ENCODE data around the gene RRBP1.

The RRBP1 gene

GRCh38 chr20:17611540-17612286, 70.3 kb downstream of the RRBP1 start:
- H3K79me2 ChIP-seq (ENCODE audit: control insufficient read depth, insufficient read depth, low read length): no peaks in the 10 kb centered on the region
- H3K36me3 ChIP-seq (ENCODE audit: control insufficient read depth, insufficient read depth, low read length): peaks cover 12% of the 10 kb centered on the region
- no peak overlapping the region for H3K56ac ChIP-seq (ENCODE audit: low read length)
- H3K27ac ChIP-seq (ENCODE audit: low read depth, low read length): no peak overlapping the region
- H3K79me1 ChIP-seq (ENCODE audit: low read length): no peaks in the 10 kb centered on the region
- no peaks in the 10 kb centered on the region for H3K4me1 ChIP-seq (ENCODE audit: control insufficient read depth, low read depth, low read length)
- no peak overlapping the region for H3K4me2 ChIP-seq (ENCODE audit: low read length)
- H3K4ac ChIP-seq (ENCODE audit: low read depth, low read length): no peak overlapping the region
- no peak for DNase-seq
- H4K8ac ChIP-seq (ENCODE audit: low read depth, low read length): no peak overlapping the region
- H2AK5ac ChIP-seq (ENCODE audit: low read length): no peak overlapping the region
- no peak overlapping the region for H3K23ac ChIP-seq (ENCODE audit: low read length)
- H2BK15ac ChIP-seq (replicated peaks; ENCODE audit: low read depth): no peak overlapping the region
- H2BK5ac ChIP-seq (ENCODE audit: low read length): no peak overlapping the region
- no peak overlapping the region for H2BK120ac ChIP-seq (ENCODE audit: low read depth, low read length)
- no peak overlapping the region for H4K5ac ChIP-seq (ENCODE audit: low read length)
- H3K4me3 ChIP-seq (ENCODE audit: low read length): no peak overlapping the region
- H3K27me3 ChIP-seq (ENCODE audit: insufficient read depth, low read length, poor library complexity): no peaks in the 10 kb centered on the region
- WGBS (ENCODE audit: extremely low coverage, insufficient coverage, low lambda C conversion rate): no CpG with 5 or more reads among the region's 26 CpGs
- no peak overlapping the region for H3K9ac ChIP-seq (ENCODE audit: low read length)
- H3K18ac ChIP-seq (ENCODE audit: low read length): no peak overlapping the region

DNA sequence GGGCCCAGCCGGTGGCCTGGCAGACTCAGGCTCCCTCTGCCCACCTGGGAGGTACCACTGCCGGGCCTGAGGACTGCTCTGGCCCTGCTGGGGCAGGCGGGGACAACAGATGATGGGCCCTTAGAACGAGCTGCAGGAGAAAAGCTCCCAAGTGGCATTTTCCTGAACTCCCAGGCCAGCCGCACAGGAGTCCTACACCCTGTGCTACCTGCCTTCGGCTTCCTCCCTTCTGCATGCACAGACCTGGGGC, 70.8 kb downstream of the RRBP1 start:
- no peak overlapping the region for H3K56ac ChIP-seq (ENCODE audit: low read length)
- no peak overlapping the region for H3K4me3 ChIP-seq (ENCODE audit: low read length)
- H4K5ac ChIP-seq (ENCODE audit: low read length): no peak overlapping the region
- H3K9ac ChIP-seq (ENCODE audit: low read length): no peak overlapping the region
- H4K8ac ChIP-seq (ENCODE audit: low read depth, low read length): no peak overlapping the region
- H3K4me2 ChIP-seq (ENCODE audit: low read length): no peak overlapping the region
- WGBS (ENCODE audit: extremely low coverage, insufficient coverage, low lambda C conversion rate): no CpG with 5 or more reads among the region's 6 CpGs
- no peaks in the 10 kb centered on the region for H3K79me1 ChIP-seq (ENCODE audit: low read length)
- H3K27ac ChIP-seq (ENCODE audit: low read depth, low read length): no peak overlapping the region
- no peak overlapping the region for H3K18ac ChIP-seq (ENCODE audit: low read length)
- DNase-seq: peak; percentile 54
- H3K79me2 ChIP-seq (ENCODE audit: control insufficient read depth, insufficient read depth, low read length): no peaks in the 10 kb centered on the region
- H2BK120ac ChIP-seq (ENCODE audit: low read depth, low read length): no peak overlapping the region
- no peak overlapping the region for H3K4ac ChIP-seq (ENCODE audit: low read depth, low read length)
- no peak overlapping the region for H2BK5ac ChIP-seq (ENCODE audit: low read length)
- no peak overlapping the region for H3K23ac ChIP-seq (ENCODE audit: low read length)
- peaks cover 11% of the 10 kb centered on the region for H3K36me3 ChIP-seq (ENCODE audit: control insufficient read depth, insufficient read depth, low read length)
- H3K27me3 ChIP-seq (ENCODE audit: insufficient read depth, low read length, poor library complexity): no peaks in the 10 kb centered on the region
- H2AK5ac ChIP-seq (ENCODE audit: low read length): no peak overlapping the region
- no peak overlapping the region for H2BK15ac ChIP-seq (replicated peaks; ENCODE audit: low read depth)
- no peaks in the 10 kb centered on the region for H3K4me1 ChIP-seq (ENCODE audit: control insufficient read depth, low read depth, low read length)

DNA sequence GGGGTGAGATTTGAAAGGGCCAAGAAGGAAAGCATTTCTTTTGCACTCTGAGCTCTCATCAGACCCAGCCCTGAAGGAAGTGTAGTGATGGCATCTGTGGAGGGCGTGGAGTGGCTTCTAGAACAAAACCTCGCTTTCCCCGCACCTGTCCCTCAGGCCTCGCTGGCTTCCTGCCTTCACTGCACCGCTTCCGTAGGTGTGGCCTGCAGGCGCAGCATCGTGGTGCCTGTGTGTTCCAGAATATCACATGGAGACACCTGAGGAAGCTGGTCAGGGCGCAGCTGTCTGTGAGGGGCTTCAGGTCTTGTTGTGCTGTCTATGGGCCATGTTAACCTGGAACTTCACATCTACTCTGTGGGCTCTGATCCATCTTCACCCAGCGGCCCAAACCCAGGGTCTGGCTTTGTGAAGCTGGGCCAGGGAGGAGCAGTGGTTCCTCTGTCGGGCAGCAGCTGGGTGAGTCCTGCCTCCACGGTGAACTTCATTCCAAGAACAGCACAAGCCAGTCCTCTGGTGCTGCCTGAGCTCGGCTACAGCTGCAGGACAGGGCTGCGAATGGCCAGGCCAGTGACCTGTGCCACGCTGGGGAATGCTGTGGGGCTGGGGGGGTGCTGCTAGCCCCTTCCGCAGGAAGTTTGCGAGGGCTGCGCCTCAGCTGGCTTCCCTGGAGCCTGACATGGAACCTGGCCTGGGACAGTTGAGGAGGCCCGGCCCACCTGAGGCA, 71.3 kb downstream of the RRBP1 start:
- H3K27me3 ChIP-seq (ENCODE audit: insufficient read depth, low read length, poor library complexity): no peaks in the 10 kb centered on the region
- no peaks in the 10 kb centered on the region for H3K79me2 ChIP-seq (ENCODE audit: control insufficient read depth, insufficient read depth, low read length)
- no peaks in the 10 kb centered on the region for H3K4me1 ChIP-seq (ENCODE audit: control insufficient read depth, low read depth, low read length)
- H4K5ac ChIP-seq (ENCODE audit: low read length): no peak overlapping the region
- no peak overlapping the region for H3K9ac ChIP-seq (ENCODE audit: low read length)
- no peak overlapping the region for H3K23ac ChIP-seq (ENCODE audit: low read length)
- peaks cover 8% of the 10 kb centered on the region for H3K36me3 ChIP-seq (ENCODE audit: control insufficient read depth, insufficient read depth, low read length)
- WGBS (ENCODE audit: extremely low coverage, insufficient coverage, low lambda C conversion rate): no CpG with 5 or more reads among the region's 19 CpGs
- H2BK120ac ChIP-seq (ENCODE audit: low read depth, low read length): no peak overlapping the region
- no peak for DNase-seq
- H3K27ac ChIP-seq (ENCODE audit: low read depth, low read length): no peak overlapping the region
- no peak overlapping the region for H2AK5ac ChIP-seq (ENCODE audit: low read length)
- no peak overlapping the region for H3K18ac ChIP-seq (ENCODE audit: low read length)
- no peak overlapping the region for H3K4me2 ChIP-seq (ENCODE audit: low read length)
- no peak overlapping the region for H2BK15ac ChIP-seq (replicated peaks; ENCODE audit: low read depth)
- no peak overlapping the region for H2BK5ac ChIP-seq (ENCODE audit: low read length)
- H3K79me1 ChIP-seq (ENCODE audit: low read length): no peaks in the 10 kb centered on the region
- no peak overlapping the region for H4K8ac ChIP-seq (ENCODE audit: low read depth, low read length)
- H3K56ac ChIP-seq (ENCODE audit: low read length): no peak overlapping the region
- H3K4ac ChIP-seq (ENCODE audit: low read depth, low read length): no peak overlapping the region
- no peak overlapping the region for H3K4me3 ChIP-seq (ENCODE audit: low read length)

- no peak overlapping the region for H3K23ac ChIP-seq (ENCODE audit: low read length)
- H3K18ac ChIP-seq (ENCODE audit: low read length): no peak overlapping the region
- no peaks in the 10 kb centered on the region for H3K4me1 ChIP-seq (ENCODE audit: control insufficient read depth, low read depth, low read length)
- WGBS (ENCODE audit: extremely low coverage, insufficient coverage, low lambda C conversion rate): no CpG with 5 or more reads among the region's 8 CpGs
- H2BK120ac ChIP-seq (ENCODE audit: low read depth, low read length): no peak overlapping the region
- no peaks in the 10 kb centered on the region for H3K79me1 ChIP-seq (ENCODE audit: low read length)
- H3K56ac ChIP-seq (ENCODE audit: low read length): no peak overlapping the region
- no peaks in the 10 kb centered on the region for H3K27me3 ChIP-seq (ENCODE audit: insufficient read depth, low read length, poor library complexity)
- peaks cover 4% of the 10 kb centered on the region for H3K36me3 ChIP-seq (ENCODE audit: control insufficient read depth, insufficient read depth, low read length)
- no peak for DNase-seq
- no peak overlapping the region for H4K8ac ChIP-seq (ENCODE audit: low read depth, low read length)
- H3K9ac ChIP-seq (ENCODE audit: low read length): no peak overlapping the region
- no peak overlapping the region for H4K5ac ChIP-seq (ENCODE audit: low read length)
- H3K27ac ChIP-seq (ENCODE audit: low read depth, low read length): no peak overlapping the region
- H2BK5ac ChIP-seq (ENCODE audit: low read length): no peak overlapping the region
- H3K4ac ChIP-seq (ENCODE audit: low read depth, low read length): no peak overlapping the region
- no peak overlapping the region for H3K4me3 ChIP-seq (ENCODE audit: low read length)
- H2AK5ac ChIP-seq (ENCODE audit: low read length): no peak overlapping the region
- no peak overlapping the region for H3K4me2 ChIP-seq (ENCODE audit: low read length)
- no peak overlapping the region for H2BK15ac ChIP-seq (replicated peaks; ENCODE audit: low read depth)
- no peaks in the 10 kb centered on the region for H3K79me2 ChIP-seq (ENCODE audit: control insufficient read depth, insufficient read depth, low read length)
Measured at GRCh38 chr20:17609811-17610377, 72.1 kb downstream of the RRBP1 start.

- Histone ChIP-seq H3K4ac (ENCODE audit: low read depth, low read length) (no peak overlapping the region), H3K79me1 (ENCODE audit: low read length) (no peaks in the 10 kb centered on the region), H3K79me2 (ENCODE audit: control insufficient read depth, insufficient read depth, low read length) (no peaks in the 10 kb centered on the region), H3K4me1 (ENCODE audit: control insufficient read depth, low read depth, low read length) (no peaks in the 10 kb centered on the region), H4K8ac (ENCODE audit: low read depth, low read length) (no peak overlapping the region), H4K5ac (ENCODE audit: low read length) (no peak overlapping the region), H3K36me3 (ENCODE audit: control insufficient read depth, insufficient read depth, low read length) (peaks cover under 1% of the 10 kb centered on the region), H2BK5ac (ENCODE audit: low read length) (no peak overlapping the region), H3K27me3 (ENCODE audit: insufficient read depth, low read length, poor library complexity) (no peaks in the 10 kb centered on the region), H2BK15ac (replicated peaks; ENCODE audit: low read depth) (no peak overlapping the region), H3K4me3 (ENCODE audit: low read length) (no peak overlapping the region), H2BK120ac (ENCODE audit: low read depth, low read length) (no peak overlapping the region), H3K18ac (ENCODE audit: low read length) (no peak overlapping the region), H3K27ac (ENCODE audit: low read depth, low read length) (no peak overlapping the region), H3K9ac (ENCODE audit: low read length) (no peak overlapping the region), H3K4me2 (ENCODE audit: low read length) (no peak overlapping the region), H2AK5ac (ENCODE audit: low read length) (no peak overlapping the region), H3K56ac (ENCODE audit: low read length) (no peak overlapping the region), H3K23ac (ENCODE audit: low read length) (no peak overlapping the region)
- DNase-seq: no peak
- WGBS (ENCODE audit: extremely low coverage, insufficient coverage, low lambda C conversion rate): no CpG with 5 or more reads among the region's 3 CpGs
Measured at GRCh38 chr20:17608701-17609497, 73.1 kb downstream of the RRBP1 start.
